ENCODE data around the gene EHD2. TPM values are rescaled to one million over a fixed set of nuclear protein-coding genes. Genes with fewer than 3 reads are reported as not detected.

EHD2 gene
- total and polyA plus RNA-seq, 2 of the 4 experiments (the other 2 are of a cell fraction), result 35.3 to 181 TPM

GRCh38 chr19:47752440-47753211 is 39.4 kb downstream of the EHD2 start:
- intact Hi-C loops (cut with micrococcal nuclease), result no loop called here
- Histone ChIP-seq H2BK120ac (ENCODE audit: low read depth, low read length) (no peak overlapping the region), H2AK5ac (ENCODE audit: low read depth, low read length) (no peak overlapping the region), H2BK5ac (ENCODE audit: low read depth, low read length, poor library complexity, severe bottlenecking) (no peak overlapping the region), H4K91ac (ENCODE audit: insufficient read depth, low read depth, low read length) (no peak overlapping the region), H3K4me3 (ENCODE audit: insufficient read depth, low read depth, low read length) (no peak overlapping the region), H3K23ac (ENCODE audit: low read depth, low read length) (no peak overlapping the region), H3K18ac (ENCODE audit: low read depth, low read length) (no peak overlapping the region), H4K5ac (ENCODE audit: low read depth, low read length) (no peak overlapping the region), H2BK20ac (ENCODE audit: low read depth, low read length) (no peak overlapping the region), H3K4me2 (ENCODE audit: low read depth, low read length) (no peak overlapping the region), H4K8ac (ENCODE audit: low read depth in 2 of 2, low read length in 2 of 2) (no peak overlapping the region), H3K14ac (replicated peaks; ENCODE audit: low read depth, low read length) (no peak overlapping the region), H3K4ac (ENCODE audit: low read depth, low read length) (no peak overlapping the region), H3K9me3 (ENCODE audit: control insufficient read depth, insufficient read depth, low read length) (no peaks in the 10 kb centered on the region), H2AFZ (replicated peaks; ENCODE audit: low read length, poor library complexity) (no peak overlapping the region), H3K27ac (ENCODE audit: insufficient read depth, low read length) (no peak overlapping the region), H3K36me3 (ENCODE audit: control insufficient read depth, insufficient read depth, low read length) (peaks cover 78% of the 10 kb centered on the region), H3K56ac (ENCODE audit: extremely low read depth, insufficient read depth, low read length) (no peak overlapping the region), H3K27me3 (ENCODE audit: control insufficient read depth, insufficient read depth, low read length) (no peaks in the 10 kb centered on the region), H2BK15ac (ENCODE audit: low read depth, low read length) (no peak overlapping the region), H2AK9ac (replicated peaks; ENCODE audit: low read depth, low read length, poor library complexity) (no peak overlapping the region), H3K4me1 (ENCODE audit: control insufficient read depth, insufficient read depth, low read length) (no peaks in the 10 kb centered on the region), H3K79me1 (ENCODE audit: low read depth in 1 of 2, low read length in 2 of 2) (peaks cover 26 to 29% of the 10 kb centered on the region in 2 experiments), H4K20me1 (ENCODE audit: insufficient read depth, low read length) (peaks cover 26% of the 10 kb centered on the region), H3K9ac (ENCODE audit: low read depth, low read length) (no peak overlapping the region), H3K9me1 (ENCODE audit: insufficient read depth, low read length) (no peaks in the 10 kb centered on the region)
- in situ Hi-C loops (cut with MboI; ENCODE audit: low sequenced_read_pairs), result no loop called here
- dilution Hi-C loops (cut with HindIII; ENCODE audit: low sequenced_read_pairs, unreplicated experiment), result no loop called here
- no TSS peak for BruUV-seq (replicated peaks)
- CTCF ChIA-PET, result interaction anchor here (1.1 kb wide), 1 partner anchor 13 kb away, joined by 3 read pairs; no protein-coding TSS in a partner anchor
- ATAC-seq (ENCODE audit: low read depth), result no peak
- 88% methylated on average over 20 of the region's 27 CpGs; no CpG with 5 or more reads in 1 of the 2 experiments for WGBS, 2 experiments (ENCODE audit: extremely low coverage in 2 of 2, insufficient read length in 1 of 2)
- POLR2A ChIA-PET (ENCODE audit: unreplicated experiment), result no interaction called here
- TF ChIP-seq SMC3 (IDR thresholded peaks at IDR 0.05; ENCODE audit: low read depth, low read length), result no peak
- TF ChIP-seq USF2 (IDR thresholded peaks at IDR 0.05; ENCODE audit: low read depth, low read length), result no peak
- no peak for TF ChIP-seq RFX5 (IDR thresholded peaks at IDR 0.05; ENCODE audit: low read depth, low read length)
- TF ChIP-seq MAZ (IDR thresholded peaks at IDR 0.05; ENCODE audit: borderline replicate concordance, low read depth, low read length), result no peak
- TF ChIP-seq RCOR1 (IDR thresholded peaks at IDR 0.05; ENCODE audit: insufficient replicate concordance, low read length), result no peak
- no peak for TF ChIP-seq CTCF (conservative IDR thresholded peaks at IDR 0.05; ENCODE audit: low read depth, low read length)
- DNase-seq, result no peak

Measured in IMR-90 (cell line).